ENCODE measurements around the gene CBX3.
A peak's percentile ranks its signal among the peaks of the same experiment; 100 is the strongest.

DNA sequence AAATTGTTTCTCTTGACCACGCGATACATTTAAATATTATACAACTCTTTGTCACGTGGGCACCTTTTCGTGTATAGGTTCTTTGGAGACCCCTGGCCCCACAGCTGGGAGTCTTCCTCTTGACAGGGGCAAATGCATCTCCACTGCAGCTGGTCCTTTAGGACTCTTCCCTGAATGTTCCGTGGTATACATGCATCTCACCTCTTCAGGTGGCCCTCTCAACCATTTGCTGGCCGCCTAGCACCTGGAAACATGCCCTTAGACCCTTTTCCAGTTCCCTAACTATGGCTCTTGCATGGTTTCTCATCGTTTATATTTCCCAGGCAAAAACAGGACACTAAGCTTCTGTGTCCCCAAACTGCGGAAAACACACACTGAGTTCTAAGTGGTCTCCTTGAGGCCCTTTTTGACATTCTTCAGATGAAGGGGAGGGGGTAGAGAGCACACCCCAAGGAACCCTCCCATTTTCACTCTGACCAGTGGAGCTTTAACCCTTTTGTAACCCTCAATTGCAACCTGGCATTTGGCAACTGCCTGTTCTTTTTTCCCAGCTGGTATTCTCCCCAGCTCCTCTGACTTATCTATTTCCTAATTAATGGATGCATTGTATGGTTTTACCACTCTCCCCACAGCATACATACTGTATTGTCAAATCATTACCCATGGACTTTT, 21.6 kb upstream of the CBX3 start:
- TF ChIP-seq RAD21 (IDR thresholded peaks at IDR 0.05 in 1 of 2, conservative IDR thresholded peaks at IDR 0.05 in 1 of 2; ENCODE audit: low read depth in 2 of 2, low read length in 2 of 2): no peak
- TF ChIP-seq CTCF (IDR thresholded peaks at IDR 0.05; ENCODE audit: control extremely low read depth in 1 of 3, insufficient read depth in 1 of 3, low read depth in 1 of 3, low read length in 3 of 3): no peak
- peak in 1 of 2 experiments; percentile 25; a peak in 1 of 3 replicates for TF ChIP-seq POLR2A (IDR thresholded peaks at IDR 0.05; ENCODE audit: control extremely low read depth in 1 of 2, low read depth in 2 of 2, low read length in 2 of 2)
- TF ChIP-seq CTBP2 (IDR thresholded peaks at IDR 0.05; ENCODE audit: borderline replicate concordance, insufficient read depth, insufficient read length, low read length): no peak
- no peak for TF ChIP-seq CHD2 (IDR thresholded peaks at IDR 0.05; ENCODE audit: low read length)
- TF ChIP-seq TBP (IDR thresholded peaks at IDR 0.05; ENCODE audit: low read depth, low read length): no peak

All from H1 (cell line).